ENCODE results near the gene NCAN.

Gene NCAN

GRCh38 chr19:19274716-19275565 lies 63.2 kb downstream of the NCAN start:
- H3K9me3 ChIP-seq (ENCODE audit: control insufficient read depth, insufficient read depth, low read length): no peaks in the 10 kb centered on the region
- peaks cover 46% of the 10 kb centered on the region for H3K36me3 ChIP-seq (ENCODE audit: control insufficient read depth, insufficient read depth, low read length)
- no peak overlapping the region for H3K4me3 ChIP-seq (ENCODE audit: low read depth, low read length)
- peaks cover 2% of the 10 kb centered on the region; the same call in 1 of the 2 replicates for H3K4me1 ChIP-seq (ENCODE audit: control insufficient read depth, insufficient read depth, low read length)
- H3K9ac ChIP-seq (ENCODE audit: low read depth, low read length): no peak overlapping the region
- no peak overlapping the region for H3K27ac ChIP-seq (ENCODE audit: low read depth, low read length)
- 0 out of 2 replicates have a peak, but pooled peaks cover 2% of the 10 kb centered on the region for H3K27me3 ChIP-seq (ENCODE audit: control insufficient read depth, insufficient read depth, low read length)

GRCh38 chr19:19276386-19276785 lies 64.6 kb downstream of the NCAN start:
- Histone ChIP-seq H3K9ac (ENCODE audit: low read depth, low read length) (no peak overlapping the region), H3K4me1 (ENCODE audit: control insufficient read depth, insufficient read depth, low read length) (peaks cover 2% of the 10 kb centered on the region; the same call in 1 of the 2 replicates), H3K27ac (ENCODE audit: low read depth, low read length) (no peak overlapping the region), H3K9me3 (ENCODE audit: control insufficient read depth, insufficient read depth, low read length) (no peaks in the 10 kb centered on the region), H3K36me3 (ENCODE audit: control insufficient read depth, insufficient read depth, low read length) (peaks cover 59% of the 10 kb centered on the region), H3K27me3 (ENCODE audit: control insufficient read depth, insufficient read depth, low read length) (0 out of 2 replicates have a peak, but pooled peaks cover 2% of the 10 kb centered on the region), H3K4me3 (ENCODE audit: low read depth, low read length) (no peak overlapping the region)

GRCh38 chr19:19276851-19277250 lies 65.1 kb downstream of the NCAN start:
- Histone ChIP-seq H3K36me3 (ENCODE audit: control insufficient read depth, insufficient read depth, low read length) (peaks cover 63% of the 10 kb centered on the region), H3K4me1 (ENCODE audit: control insufficient read depth, insufficient read depth, low read length) (peaks cover 2% of the 10 kb centered on the region; the same call in 1 of the 2 replicates), H3K27me3 (ENCODE audit: control insufficient read depth, insufficient read depth, low read length) (0 out of 2 replicates have a peak, but pooled peaks cover under 1% of the 10 kb centered on the region), H3K27ac (ENCODE audit: low read depth, low read length) (no peak overlapping the region), H3K4me3 (ENCODE audit: low read depth, low read length) (no peak overlapping the region), H3K9ac (ENCODE audit: low read depth, low read length) (no peak overlapping the region), H3K9me3 (ENCODE audit: control insufficient read depth, insufficient read depth, low read length) (no peaks in the 10 kb centered on the region)

DNA sequence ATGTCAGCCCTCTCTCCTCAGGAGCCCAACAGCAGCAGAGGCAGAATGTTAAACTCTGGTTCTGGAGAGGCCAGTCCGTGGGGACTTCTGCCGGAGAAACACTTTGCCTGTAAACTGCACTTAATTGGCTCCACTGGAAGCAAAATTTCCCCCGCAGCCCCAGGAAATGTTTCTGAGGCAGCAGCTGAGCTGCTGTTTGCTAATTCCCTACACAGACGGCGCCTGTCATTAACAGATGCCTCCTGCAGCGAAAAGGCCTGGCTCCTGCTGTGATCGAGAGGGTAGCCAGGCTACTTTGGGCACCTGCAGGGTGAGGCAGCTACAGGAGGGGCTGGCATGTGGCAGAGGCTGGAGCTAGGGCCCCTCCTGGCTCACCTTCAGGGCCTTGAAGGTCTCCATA lies 66.6 kb downstream of the NCAN start:
- H3K4me1 ChIP-seq (ENCODE audit: control insufficient read depth, insufficient read depth, low read length): peaks cover 2% of the 10 kb centered on the region; the same call in 1 of the 2 replicates
- H3K9me3 ChIP-seq (ENCODE audit: control insufficient read depth, insufficient read depth, low read length): no peaks in the 10 kb centered on the region
- H3K4me3 ChIP-seq (ENCODE audit: low read depth, low read length): no peak overlapping the region
- H3K36me3 ChIP-seq (ENCODE audit: control insufficient read depth, insufficient read depth, low read length): peaks cover 73% of the 10 kb centered on the region
- H3K9ac ChIP-seq (ENCODE audit: low read depth, low read length): no peak overlapping the region
- H3K27me3 ChIP-seq (ENCODE audit: control insufficient read depth, insufficient read depth, low read length): no peaks in the 10 kb centered on the region
- no peak overlapping the region for H3K27ac ChIP-seq (ENCODE audit: low read depth, low read length)

GRCh38 chr19:19279062-19279612 lies 67.4 kb downstream of the NCAN start:
- Histone ChIP-seq H3K9me3 (ENCODE audit: control insufficient read depth, insufficient read depth, low read length) (no peaks in the 10 kb centered on the region), H3K9ac (ENCODE audit: low read depth, low read length) (no peak overlapping the region), H3K36me3 (ENCODE audit: control insufficient read depth, insufficient read depth, low read length) (peaks cover 80% of the 10 kb centered on the region), H3K27ac (ENCODE audit: low read depth, low read length) (no peak overlapping the region), H3K4me3 (ENCODE audit: low read depth, low read length) (no peak overlapping the region), H3K4me1 (ENCODE audit: control insufficient read depth, insufficient read depth, low read length) (no peaks in the 10 kb centered on the region), H3K27me3 (ENCODE audit: control insufficient read depth, insufficient read depth, low read length) (no peaks in the 10 kb centered on the region)

DNA sequence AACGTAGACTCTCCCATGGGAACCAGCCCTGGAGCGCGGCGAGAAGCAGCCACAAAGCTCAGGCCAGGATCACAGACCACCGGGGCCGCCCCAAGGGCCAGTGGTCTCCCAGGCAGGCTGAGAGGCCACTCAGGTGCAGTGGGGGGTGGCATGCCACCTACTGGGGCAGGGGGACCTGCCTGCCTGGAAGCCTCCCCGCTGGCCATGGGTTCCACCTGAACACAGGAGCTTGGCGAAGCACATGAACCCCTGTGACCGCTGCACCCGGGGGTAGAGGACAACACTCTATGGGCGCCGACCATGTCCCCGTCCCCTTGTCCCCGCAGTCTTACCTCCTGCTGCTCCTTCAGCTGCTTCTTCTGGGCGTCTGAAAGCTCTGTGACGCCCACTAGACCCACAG lies 68.1 kb downstream of the NCAN start:
- Histone ChIP-seq H3K27me3 (ENCODE audit: control insufficient read depth, insufficient read depth, low read length) (no peaks in the 10 kb centered on the region), H3K27ac (ENCODE audit: low read depth, low read length) (no peak overlapping the region), H3K36me3 (ENCODE audit: control insufficient read depth, insufficient read depth, low read length) (peaks cover 86% of the 10 kb centered on the region), H3K9me3 (ENCODE audit: control insufficient read depth, insufficient read depth, low read length) (no peaks in the 10 kb centered on the region), H3K9ac (ENCODE audit: low read depth, low read length) (no peak overlapping the region), H3K4me3 (ENCODE audit: low read depth, low read length) (no peak overlapping the region), H3K4me1 (ENCODE audit: control insufficient read depth, insufficient read depth, low read length) (no peaks in the 10 kb centered on the region)

DNA sequence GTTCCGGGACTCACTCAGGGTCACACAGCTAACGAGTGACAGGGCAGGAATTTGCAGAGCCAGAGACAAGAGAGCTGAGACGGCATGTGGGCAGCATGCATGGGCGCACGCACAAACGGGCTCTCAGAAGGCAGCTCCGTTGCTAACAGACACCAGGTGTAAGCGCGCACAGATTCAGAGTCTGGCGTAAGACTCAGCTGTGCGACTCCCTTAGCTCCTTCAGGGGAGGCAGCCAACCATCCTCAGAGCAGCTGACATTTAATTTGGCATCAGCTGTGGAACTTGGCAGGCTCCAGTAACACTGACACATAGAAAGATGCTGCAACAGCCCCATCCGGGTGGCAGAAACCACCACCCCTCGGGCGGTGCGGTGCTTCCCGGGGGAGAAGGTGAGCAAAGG lies 68.8 kb downstream of the NCAN start:
- Histone ChIP-seq H3K27ac (ENCODE audit: low read depth, low read length) (no peak overlapping the region), H3K4me3 (ENCODE audit: low read depth, low read length) (no peak overlapping the region), H3K4me1 (ENCODE audit: control insufficient read depth, insufficient read depth, low read length) (no peaks in the 10 kb centered on the region), H3K27me3 (ENCODE audit: control insufficient read depth, insufficient read depth, low read length) (no peaks in the 10 kb centered on the region), H3K9me3 (ENCODE audit: control insufficient read depth, insufficient read depth, low read length) (no peaks in the 10 kb centered on the region), H3K36me3 (ENCODE audit: control insufficient read depth, insufficient read depth, low read length) (peaks cover 87% of the 10 kb centered on the region), H3K9ac (ENCODE audit: low read depth, low read length) (no peak overlapping the region)

DNA sequence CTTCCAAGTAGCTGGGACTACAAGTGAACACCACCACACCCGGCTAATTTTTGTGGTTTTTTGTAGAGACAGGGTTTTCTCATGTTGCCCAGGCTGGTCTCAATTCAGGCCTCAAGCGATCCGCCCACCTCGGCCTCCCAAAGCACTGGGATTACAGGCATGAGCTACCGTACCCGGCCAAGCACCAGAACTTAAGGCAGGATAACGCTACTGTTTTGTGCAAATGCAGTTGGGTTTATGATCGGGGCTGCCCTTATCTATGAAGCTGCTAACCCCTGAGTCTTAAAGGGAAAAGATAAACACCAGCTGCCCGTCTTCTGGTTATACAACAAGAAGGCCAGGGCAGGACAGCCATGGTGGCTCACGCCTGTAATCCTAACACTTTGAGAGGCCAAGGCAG lies 73.9 kb downstream of the NCAN start:
- H3K36me3 ChIP-seq (ENCODE audit: control insufficient read depth, insufficient read depth, low read length): peaks cover 81% of the 10 kb centered on the region
- no peak overlapping the region for H3K4me3 ChIP-seq (ENCODE audit: low read depth, low read length)
- no peaks in the 10 kb centered on the region for H3K4me1 ChIP-seq (ENCODE audit: control insufficient read depth, insufficient read depth, low read length)
- H3K9me3 ChIP-seq (ENCODE audit: control insufficient read depth, insufficient read depth, low read length): no peaks in the 10 kb centered on the region
- H3K27ac ChIP-seq (ENCODE audit: low read depth, low read length): no peak overlapping the region
- no peaks in the 10 kb centered on the region for H3K27me3 ChIP-seq (ENCODE audit: control insufficient read depth, insufficient read depth, low read length)
- no peak overlapping the region for H3K9ac ChIP-seq (ENCODE audit: low read depth, low read length)

DNA sequence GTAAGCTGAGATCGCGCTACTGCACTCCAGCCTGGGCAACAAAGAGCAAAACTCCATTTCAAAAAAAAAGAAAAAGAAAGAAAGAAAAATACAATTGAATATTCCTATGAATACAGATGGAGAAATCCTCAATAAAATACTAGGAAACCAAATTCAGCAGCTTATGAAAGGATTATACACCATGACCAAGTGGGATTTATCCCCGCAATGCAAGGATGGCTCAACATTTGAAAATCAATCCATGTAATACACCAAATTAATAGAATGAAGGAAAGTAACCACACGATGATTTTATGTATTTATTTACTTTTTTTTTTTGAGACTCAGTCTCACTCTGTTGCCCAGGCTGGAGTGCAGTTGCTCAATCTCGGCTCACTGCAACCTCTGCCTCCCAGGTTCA lies 80.8 kb downstream of the NCAN start:
- Histone ChIP-seq H3K9ac (ENCODE audit: low read depth, low read length) (no peak overlapping the region), H3K36me3 (ENCODE audit: control insufficient read depth, insufficient read depth, low read length) (peaks cover 57% of the 10 kb centered on the region), H3K4me3 (ENCODE audit: low read depth, low read length) (no peak overlapping the region), H3K9me3 (ENCODE audit: control insufficient read depth, insufficient read depth, low read length) (no peaks in the 10 kb centered on the region), H3K27me3 (ENCODE audit: control insufficient read depth, insufficient read depth, low read length) (no peaks in the 10 kb centered on the region), H3K4me1 (ENCODE audit: control insufficient read depth, insufficient read depth, low read length) (no peaks in the 10 kb centered on the region), H3K27ac (ENCODE audit: low read depth, low read length) (no peak overlapping the region)

GRCh38 chr19:19294914-19295313 lies 83.2 kb downstream of the NCAN start:
- H3K27me3 ChIP-seq (ENCODE audit: control insufficient read depth, insufficient read depth, low read length): no peaks in the 10 kb centered on the region
- H3K36me3 ChIP-seq (ENCODE audit: control insufficient read depth, insufficient read depth, low read length): peaks cover 36% of the 10 kb centered on the region
- no peak overlapping the region for H3K4me3 ChIP-seq (ENCODE audit: low read depth, low read length)
- no peak overlapping the region for H3K9ac ChIP-seq (ENCODE audit: low read depth, low read length)
- H3K4me1 ChIP-seq (ENCODE audit: control insufficient read depth, insufficient read depth, low read length): no peaks in the 10 kb centered on the region
- H3K9me3 ChIP-seq (ENCODE audit: control insufficient read depth, insufficient read depth, low read length): no peaks in the 10 kb centered on the region
- H3K27ac ChIP-seq (ENCODE audit: low read depth, low read length): no peak overlapping the region

DNA sequence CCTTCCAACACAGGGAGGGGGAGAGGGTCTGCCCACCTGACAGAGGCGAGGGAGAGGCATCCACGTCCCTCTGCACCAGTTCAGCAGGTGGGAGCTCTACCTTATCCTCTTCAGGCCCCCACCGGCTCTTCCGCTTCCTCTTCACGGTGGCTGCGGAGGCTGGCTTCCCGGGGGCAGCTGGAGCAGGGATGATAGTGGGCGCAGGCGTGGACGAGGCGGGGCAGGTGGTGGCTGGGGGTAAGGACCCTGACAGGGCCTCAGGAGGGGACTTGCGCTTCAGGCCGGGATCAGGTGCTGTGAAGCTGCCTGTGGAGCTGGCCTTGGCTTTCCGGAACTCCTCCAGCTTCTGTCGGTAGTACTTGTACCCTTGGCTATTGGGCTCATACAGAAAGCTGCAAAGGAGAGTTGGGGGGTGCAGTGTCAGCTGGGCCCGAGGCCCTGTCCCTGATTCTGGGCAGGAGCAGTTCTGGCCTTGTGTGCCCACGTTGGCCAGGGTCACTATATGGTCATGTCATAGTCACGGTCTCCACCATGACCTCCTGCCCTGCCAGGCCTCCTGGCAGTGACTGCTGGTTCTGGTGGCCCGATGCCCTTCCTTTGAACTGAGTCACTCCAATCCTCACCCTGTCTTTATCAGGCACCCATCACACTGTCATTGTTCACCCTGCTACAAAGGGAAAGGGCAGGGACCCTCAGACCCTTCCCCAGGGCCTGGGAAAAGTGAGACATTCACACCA lies 85.4 kb downstream of the NCAN start:
- peaks cover 52% of the 10 kb centered on the region for H3K36me3 ChIP-seq (ENCODE audit: control insufficient read depth, insufficient read depth, low read length)
- no peaks in the 10 kb centered on the region for H3K9me3 ChIP-seq (ENCODE audit: control insufficient read depth, insufficient read depth, low read length)
- H3K9ac ChIP-seq (ENCODE audit: low read depth, low read length): no peak overlapping the region
- no peaks in the 10 kb centered on the region for H3K4me1 ChIP-seq (ENCODE audit: control insufficient read depth, insufficient read depth, low read length)
- no peak overlapping the region for H3K27ac ChIP-seq (ENCODE audit: low read depth, low read length)
- H3K4me3 ChIP-seq (ENCODE audit: low read depth, low read length): no peak overlapping the region
- H3K27me3 ChIP-seq (ENCODE audit: control insufficient read depth, insufficient read depth, low read length): no peaks in the 10 kb centered on the region

Data from HUES48 (cell line).